GM18517 (cell line): Measurements from ENCODE around the gene C10orf120.

Source experiments
- ATAC-seq: cut with Tn5 transposase; IDR thresholded peaks from one replicate; pipeline ENCODE4 v1.9.1; 2021; ENCODE audit warnings: mild to moderate bottlenecking, moderate library complexity; ENCODE audit not compliant: unreplicated experiment

Gene C10orf120

GRCh38 chr10:122703483-122704448, 4.1 kb upstream of the C10orf120 start:
- ATAC-seq, result no peak

- no peak for ATAC-seq
These were observed 2.6 kb upstream of the C10orf120 start for GRCh38 chr10:122702275-122702674.

GRCh38 chr10:122701652-122702051, 2.0 kb upstream of the C10orf120 start:
- ATAC-seq, result no peak

GRCh38 chr10:122696687-122697086, 3.0 kb downstream of the C10orf120 start:
- ATAC-seq, result no peak

GRCh38 chr10:122692744-122693143, 6.9 kb downstream of the C10orf120 start:
- no peak for ATAC-seq

GRCh38 chr10:122689146-122689820, 10.4 kb downstream of the C10orf120 start:
- ATAC-seq, result no peak

- ATAC-seq, result no peak
These were observed 11.2 kb downstream of the C10orf120 start for GRCh38 chr10:122688293-122688989.

GRCh38 chr10:122682522-122682921, 17.1 kb downstream of the C10orf120 start:
- no peak for ATAC-seq

- no peak for ATAC-seq
These were observed 21.4 kb downstream of the C10orf120 start for GRCh38 chr10:122678266-122678665.

GRCh38 chr10:122675278-122675677, 24.4 kb downstream of the C10orf120 start:
- ATAC-seq, result no peak

GRCh38 chr10:122674781-122675180, 24.9 kb downstream of the C10orf120 start:
- ATAC-seq, result no peak

GRCh38 chr10:122673731-122674130, 25.9 kb downstream of the C10orf120 start:
- no peak for ATAC-seq

- ATAC-seq, result no peak
These were observed 26.4 kb downstream of the C10orf120 start for GRCh38 chr10:122673269-122673668.

- ATAC-seq, result no peak
These were observed 27.0 kb downstream of the C10orf120 start for GRCh38 chr10:122672655-122673054.

GRCh38 chr10:122671355-122671754, 28.3 kb downstream of the C10orf120 start:
- ATAC-seq, result no peak

GRCh38 chr10:122669842-122670241, 29.8 kb downstream of the C10orf120 start:
- ATAC-seq, result no peak

GRCh38 chr10:122669045-122669444, 30.6 kb downstream of the C10orf120 start:
- no peak for ATAC-seq

GRCh38 chr10:122665946-122666345, 33.7 kb downstream of the C10orf120 start:
- no peak for ATAC-seq

- no peak for ATAC-seq
These were observed 34.3 kb downstream of the C10orf120 start for GRCh38 chr10:122665329-122665860.

GRCh38 chr10:122664501-122664900, 35.1 kb downstream of the C10orf120 start:
- no peak for ATAC-seq

GRCh38 chr10:122663516-122664130, 36.0 kb downstream of the C10orf120 start:
- ATAC-seq, result no peak
